GM19240 (cell line): ENCODE measurements around the gene RRAGD.

Experiments used
- DNase-seq: peaks from one replicate; pipeline ENCODE4 v3.0.0; 2011; ENCODE audit warnings: low spot score; ENCODE audit not compliant: insufficient read length

The RRAGD gene

DNA sequence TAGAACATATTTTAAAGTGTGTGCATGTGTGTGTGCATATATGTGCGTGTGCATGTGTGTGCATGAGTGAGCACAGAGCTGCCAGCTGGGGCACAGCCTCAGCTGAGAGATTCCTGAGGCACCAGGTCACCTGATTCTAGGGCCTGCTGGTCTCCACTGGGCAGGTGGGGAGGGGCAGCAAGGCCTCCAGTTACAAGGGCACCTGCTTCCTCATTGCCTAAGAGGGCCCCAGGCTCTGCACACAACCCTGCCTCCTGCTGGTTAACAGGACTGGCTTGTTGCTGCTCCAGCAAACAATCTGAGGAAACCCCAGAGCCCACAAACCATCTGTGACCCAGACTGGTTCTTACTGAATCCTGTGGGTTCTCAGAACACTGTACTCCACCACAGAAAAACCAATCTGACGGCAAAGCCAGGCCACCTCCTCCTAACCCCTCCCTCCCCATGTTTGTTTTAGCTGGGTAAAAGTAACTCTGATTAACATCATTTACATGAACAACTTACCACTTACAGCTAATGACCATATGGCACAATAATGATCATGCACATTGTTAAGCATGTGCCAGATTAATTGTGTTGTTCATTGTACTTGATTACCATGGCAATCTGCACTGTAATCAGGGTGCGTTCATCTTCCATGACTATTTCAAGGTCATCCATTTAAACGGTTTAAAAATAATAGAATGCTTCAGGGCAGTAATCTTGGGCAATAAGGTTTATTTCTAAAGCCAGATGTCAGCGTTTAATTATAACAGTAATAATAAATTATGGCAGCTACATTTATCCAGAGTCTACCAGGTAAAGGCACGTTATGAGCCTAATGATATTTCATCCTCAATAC lies 36.4 kb downstream of the RRAGD start:
- no peak for DNase-seq

DNA sequence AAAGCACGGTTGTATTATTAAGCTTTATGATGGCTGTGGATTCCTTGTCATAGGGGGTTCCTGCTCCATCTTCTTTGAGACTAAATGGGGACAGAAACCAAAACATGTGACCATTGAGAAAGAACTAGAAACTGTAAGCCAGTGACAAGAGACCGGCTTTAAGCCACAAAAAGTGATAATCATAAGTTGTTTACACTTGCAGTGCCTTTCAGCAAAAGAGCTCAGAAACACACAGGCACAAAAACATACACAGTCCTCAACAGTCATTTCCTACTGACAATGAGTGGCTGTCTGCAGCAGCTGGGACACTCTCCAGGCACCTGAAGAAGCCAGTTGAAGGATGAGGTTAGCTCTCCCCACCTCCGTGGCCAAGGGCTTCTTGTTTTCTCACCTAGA lies 39.6 kb downstream of the RRAGD start:
- DNase-seq, result no peak

DNA sequence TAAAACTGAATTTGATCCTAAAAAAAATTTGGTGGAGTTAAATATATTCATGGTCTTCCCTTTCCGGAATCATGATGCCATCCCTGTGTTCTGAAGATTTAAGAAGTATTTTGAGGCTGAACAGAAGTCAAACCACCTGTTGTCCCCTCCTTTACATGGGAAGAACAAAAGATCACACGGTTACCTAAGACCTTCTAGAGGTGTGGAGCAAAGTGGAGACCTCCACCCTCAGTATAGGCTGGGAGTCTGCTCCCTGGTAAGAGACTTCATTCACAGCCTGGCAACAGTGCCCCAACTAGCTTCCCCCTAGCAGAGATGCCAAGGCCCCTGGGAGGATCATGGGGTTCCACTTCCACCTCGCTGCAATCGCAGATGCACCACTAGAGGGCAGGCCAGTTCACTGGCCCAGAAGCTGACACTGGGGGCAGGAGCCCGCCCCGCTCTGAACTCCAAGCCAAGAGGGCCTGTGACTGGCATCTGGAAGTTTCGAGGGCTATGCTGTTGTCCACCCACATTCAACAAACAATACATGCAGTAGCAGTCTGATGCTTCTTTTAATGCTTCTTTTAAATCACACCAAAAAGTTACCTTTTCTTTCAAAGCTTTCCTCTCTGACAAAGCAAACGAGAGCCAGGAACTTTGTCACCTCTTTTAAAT lies 40.1 kb downstream of the RRAGD start:
- DNase-seq, result no peak

DNA sequence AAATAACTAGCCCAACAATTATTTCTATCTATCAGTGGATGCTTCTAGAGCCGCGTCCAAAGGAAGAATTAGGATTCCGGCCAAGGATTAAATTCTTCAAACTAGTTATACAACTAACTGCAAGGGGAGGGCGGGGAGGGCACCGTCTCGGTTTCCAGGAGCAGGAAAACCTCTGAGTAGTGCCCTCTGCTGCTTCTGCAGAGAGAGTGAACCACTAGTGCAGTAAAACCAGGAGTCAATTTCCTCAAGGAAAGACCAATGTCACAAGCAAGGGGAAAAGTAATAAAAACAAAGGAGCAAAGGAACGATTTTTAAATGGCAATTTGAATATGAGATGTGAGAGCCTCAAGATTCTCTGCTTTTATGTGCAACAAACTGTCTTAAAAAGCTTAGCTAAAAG lies 43.1 kb downstream of the RRAGD start:
- no peak for DNase-seq

DNA sequence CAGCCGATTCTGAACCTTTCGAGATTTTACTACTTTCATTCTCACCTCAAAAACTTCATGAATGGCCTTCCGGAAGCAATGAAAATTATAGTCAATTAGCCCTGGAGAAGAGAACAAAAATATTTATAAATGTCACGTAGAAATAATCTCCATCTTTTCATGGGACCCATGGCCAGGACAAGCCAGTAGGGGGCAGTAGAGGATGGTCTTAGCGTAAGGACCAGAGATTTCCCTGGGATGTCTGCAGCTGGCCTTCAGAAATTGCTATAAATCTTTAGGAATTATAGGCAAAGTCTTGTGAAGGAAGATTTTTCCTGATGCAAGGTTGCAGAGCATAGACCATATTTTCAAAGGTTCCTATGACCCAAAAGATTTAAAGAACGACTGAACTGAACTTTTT lies 44.0 kb downstream of the RRAGD start:
- DNase-seq, result no peak

DNA sequence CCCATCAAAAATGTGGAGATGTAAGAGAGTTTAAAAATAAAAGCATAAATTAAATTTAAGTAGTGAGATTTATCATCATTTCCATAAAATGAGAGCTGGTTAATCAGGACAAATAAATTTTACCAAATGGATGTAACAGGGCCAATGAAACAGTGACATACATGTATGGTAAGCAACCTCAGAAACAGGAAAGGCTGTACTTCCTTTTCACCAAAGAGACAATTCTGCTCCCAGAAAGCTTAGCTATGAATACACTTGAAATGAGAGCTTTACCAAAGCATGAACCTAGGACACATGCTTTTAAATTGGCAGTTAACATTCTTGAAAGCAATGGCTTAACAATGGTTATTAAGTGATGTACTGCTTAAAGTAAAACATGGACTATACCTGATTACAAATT lies 47.5 kb downstream of the RRAGD start:
- no peak for DNase-seq

DNA sequence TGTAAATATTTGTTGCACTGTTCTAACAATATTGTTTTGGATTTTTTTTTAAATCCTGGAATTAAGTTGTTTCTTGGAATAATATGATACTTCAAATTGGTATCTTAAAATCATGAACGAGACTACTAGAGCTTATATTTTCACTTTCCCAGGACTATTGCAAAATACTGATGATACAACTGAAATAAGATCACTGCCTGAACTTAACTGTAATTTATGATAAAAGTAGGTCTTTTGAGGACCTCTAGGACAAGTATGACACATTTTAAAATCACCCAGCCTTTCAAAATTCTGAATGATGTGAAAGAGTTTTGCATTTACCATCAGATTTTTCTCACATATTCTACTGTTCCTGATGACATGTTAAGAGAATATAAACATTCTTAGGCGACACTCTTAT lies 50.9 kb downstream of the RRAGD start:
- DNase-seq, result no peak

DNA sequence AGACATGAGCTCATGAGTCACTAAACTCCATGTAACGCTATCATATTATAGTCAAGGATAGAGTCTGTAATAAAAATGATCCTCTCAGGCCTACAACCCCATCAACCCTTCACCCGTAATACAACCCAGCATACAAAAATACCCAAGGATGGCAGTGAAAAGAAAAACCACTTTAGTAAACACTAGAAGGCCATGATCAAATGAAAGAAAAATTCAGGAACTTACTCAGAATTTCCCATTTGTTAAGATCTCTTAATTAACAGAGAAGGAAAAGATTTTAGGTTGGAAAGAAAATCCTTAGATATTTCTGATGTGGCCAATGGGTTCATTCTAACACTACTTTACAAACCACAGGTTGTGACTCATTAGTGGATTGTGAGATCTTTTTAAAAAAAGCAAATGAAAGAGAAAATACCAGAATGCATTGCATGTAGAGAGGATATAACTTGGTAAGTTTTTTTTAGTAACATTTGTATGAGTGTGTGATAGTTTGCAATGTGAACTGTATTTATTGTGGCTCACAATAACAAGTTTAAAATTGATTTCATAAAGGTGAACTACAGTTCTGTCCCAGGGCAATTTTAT lies 51.6 kb downstream of the RRAGD start:
- DNase-seq, result no peak

DNA sequence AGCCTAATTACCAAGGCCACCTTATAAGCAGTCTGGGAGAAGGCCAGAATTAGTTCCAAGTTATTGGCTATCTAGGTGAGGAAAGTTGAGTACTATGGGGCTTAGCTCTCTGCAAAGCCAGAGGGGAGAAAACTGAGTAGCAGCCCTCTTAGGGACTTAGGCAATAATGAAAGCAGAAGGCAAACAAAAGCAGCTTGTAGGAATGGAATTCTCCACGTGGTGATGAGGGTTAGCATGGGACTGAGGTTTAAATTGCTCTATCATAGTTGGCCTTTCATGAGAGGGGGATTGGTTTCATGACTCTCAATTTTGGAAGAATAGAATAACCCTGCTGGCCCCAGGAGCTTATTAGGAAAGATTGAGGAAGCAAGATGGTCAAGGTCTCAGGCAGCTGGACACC lies 52.5 kb downstream of the RRAGD start:
- no peak for DNase-seq

DNA sequence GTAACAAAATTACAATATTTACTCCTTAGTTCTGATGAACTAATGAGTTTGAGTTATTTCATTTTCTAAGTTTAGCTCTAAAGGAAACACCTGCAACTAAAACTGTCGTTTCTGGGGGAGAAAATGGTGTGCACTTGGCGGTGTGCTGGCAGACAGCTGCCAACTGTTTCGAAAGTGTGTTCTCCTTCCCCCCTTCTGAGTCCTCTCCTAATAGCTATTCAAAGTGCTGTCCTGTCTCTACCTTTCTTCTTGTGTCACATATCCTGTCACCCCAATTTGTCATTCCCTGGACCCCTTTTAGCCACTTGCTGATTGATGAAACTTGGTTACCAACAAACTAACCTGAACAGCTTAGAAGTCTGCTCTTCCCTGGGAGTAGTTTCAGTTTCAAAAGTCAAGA lies 54.7 kb downstream of the RRAGD start:
- DNase-seq, result no peak

DNA sequence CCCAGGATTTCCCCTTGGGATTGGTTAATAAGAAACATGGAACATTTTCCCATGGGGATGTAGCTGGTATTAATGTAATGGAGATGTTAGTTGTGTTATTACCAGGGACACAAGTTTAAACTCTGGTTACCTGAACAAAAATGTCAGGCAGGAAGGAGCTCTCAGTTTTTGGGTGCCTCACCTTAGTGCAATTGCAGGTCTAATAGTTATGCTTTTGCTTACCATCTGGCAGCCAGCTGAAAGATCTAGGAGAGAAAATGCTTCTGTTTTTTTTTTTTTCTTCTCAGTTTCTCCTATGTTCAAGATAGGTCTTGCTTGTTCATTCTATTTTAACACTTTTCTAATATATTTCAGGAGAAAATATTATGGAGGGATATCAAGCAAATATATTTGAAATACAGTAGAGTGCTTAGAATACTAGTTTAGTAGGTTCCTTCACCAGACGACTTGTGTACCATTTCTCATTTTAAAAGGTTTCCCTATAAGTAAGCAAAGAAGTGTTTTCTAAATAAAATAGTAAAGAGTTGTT lies 55.4 kb downstream of the RRAGD start:
- no peak for DNase-seq

DNA sequence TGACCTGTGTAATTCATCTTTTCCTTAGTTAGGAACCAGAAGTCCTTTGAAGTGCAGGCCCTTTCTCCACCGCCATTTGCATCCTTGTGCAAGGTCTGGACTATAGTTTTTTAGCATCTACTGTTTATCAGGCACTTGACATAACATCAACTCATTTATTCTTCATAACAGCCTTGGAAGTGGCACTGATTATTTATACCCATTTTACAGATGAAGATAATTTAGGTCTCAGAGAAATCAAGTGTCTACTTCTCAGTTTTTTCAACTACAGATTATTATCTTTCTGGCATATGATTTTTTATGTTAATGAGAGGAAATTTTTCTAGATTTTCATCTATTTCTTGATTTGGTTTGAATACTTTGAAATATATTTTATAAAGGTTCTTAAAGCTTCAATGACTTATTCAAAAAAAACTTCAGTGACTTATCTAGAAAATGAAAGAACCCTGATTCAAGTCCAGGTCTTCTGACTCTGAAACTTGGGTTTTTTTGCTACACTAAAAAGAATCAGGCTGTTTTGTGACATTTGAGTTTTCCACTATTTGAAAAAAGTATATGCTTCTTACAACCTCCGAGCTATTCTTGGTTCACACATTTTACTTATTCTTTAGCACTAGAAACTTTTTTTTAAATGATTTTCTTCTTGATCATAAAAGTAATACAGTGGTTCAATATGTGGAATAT lies 56.4 kb downstream of the RRAGD start:
- DNase-seq, result no peak

DNA sequence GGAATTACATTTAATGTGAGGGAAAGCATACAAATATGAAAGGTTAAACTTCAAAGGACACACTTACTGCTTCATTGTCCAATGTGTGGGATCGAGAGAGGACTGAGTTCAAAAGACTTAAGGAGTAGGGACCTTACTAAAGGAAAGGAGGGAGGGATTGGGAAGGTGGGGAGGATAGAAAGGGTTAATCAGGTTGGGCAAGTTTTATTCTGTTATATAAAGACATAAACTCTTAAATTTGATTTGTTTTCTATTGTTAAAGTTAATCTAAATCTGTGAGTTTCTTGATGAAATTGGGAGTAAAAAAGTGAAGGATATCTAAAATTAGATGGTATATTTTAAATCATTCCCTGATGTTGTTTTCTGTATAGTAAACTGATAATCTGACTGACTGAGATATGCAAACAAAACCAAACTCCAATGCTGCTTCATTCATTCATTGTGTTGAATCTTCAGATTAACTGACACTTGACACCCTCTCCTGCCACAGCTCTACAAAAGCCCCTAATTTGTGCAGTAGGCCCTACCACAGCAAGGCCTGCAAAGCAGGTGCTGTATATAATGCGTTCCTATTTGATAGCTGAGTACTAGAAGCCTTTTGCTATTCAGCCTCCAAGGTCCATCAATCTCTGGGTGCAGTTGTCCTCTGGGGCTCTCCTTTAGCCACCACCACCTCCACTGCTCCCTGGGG lies 58.2 kb downstream of the RRAGD start:
- no peak for DNase-seq

DNA sequence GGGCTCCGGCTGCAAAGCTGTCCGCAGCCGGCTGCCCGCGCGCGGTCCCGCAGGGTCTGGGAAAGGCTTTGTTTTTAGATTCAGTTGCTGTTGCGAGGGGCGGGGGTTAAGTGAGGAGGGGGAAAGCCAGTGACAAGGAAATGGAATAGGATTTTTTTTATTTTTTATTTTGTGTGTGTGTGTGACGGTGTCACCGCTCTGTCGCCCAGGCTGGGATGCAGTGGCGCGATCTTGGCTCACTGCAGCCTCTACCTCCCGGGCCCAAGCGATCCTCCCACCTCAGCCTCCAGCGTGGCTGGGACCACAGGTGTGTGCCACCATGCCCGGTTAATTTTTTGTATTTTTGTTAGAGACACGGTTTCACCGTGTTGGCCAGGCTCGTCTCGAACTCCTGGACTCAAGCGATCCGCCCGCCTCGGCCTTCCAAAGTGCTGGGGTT lies 58.9 kb downstream of the RRAGD start:
- no peak for DNase-seq

DNA sequence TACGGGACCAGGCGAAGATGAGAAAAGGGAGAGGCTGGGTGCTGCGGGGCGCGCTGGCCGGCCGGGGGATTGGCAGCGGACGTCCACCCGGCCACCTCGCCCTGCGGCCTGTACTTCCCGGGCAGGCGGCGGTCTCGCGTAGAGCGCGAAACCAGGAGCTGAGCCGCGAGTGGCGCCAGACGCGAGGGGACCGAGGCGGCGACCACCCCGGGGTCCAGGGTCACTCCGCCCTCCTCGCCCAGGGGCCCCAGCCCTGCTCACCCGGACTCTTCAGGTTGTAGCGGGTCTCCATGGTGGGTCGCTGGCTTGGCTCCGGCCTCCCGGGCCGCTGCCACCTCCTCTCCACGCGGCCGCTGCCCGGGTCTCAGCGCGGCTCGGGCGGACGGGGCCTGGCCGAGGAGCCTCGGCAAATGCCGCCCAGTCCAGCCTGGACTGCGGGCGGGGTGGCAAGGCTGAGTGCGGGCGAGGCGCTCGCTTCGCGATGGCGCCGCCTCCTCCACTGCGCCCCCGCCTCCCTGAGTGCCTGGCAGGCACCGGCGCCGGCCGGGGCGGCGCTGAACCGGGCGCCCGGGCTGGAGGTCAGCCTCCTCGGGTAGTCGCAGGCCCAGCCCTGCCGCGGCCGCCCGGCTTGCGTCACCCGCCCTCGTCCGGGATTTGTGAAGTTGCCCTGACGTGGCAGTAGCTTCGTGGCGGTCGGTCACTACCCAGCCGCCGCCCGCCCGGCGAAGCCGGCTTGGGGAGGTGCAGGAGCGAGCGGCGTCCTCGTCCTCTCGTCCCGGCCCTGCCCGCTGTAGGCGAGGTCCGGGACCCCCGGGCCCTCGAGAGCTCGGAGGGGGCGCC lies 59.6 kb downstream of the RRAGD start, which contains the start of gene UBE2J1:
Gene UBE2J1 (minus strand): TSS at position 445 of the 840 bp plus-strand sequence. CDS start 153 bp downstream, at position 292.
- DNase-seq, result no peak

DNA sequence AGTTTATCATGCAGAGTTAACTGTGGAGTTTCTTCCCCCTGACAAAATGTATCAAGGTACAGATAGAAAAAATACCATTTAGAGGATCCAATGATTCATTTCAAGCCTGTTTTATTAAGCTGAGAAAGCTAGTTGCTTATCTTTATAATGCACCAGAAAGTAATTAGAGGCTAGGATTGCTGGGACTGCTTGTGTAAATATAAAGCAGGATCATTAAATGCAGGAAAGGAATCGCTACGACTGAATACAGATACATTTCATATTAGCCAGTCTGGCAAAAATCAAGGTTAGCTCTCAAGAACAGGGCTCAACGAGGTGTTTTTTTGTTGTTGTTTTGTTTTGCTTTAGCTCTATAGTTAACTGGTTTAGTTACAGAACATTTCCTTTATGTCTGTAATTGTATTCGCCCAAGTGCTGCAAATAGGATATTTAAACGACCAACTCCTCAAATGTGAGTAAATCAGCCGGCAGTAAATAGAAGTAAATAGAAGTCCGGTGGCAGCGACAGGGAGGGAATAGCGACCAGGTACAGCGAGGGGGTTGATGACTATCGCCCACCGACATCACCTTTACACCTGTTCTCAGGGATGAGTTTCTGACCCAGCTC lies 60.3 kb downstream of the RRAGD start:
- DNase-seq, result no peak

DNA sequence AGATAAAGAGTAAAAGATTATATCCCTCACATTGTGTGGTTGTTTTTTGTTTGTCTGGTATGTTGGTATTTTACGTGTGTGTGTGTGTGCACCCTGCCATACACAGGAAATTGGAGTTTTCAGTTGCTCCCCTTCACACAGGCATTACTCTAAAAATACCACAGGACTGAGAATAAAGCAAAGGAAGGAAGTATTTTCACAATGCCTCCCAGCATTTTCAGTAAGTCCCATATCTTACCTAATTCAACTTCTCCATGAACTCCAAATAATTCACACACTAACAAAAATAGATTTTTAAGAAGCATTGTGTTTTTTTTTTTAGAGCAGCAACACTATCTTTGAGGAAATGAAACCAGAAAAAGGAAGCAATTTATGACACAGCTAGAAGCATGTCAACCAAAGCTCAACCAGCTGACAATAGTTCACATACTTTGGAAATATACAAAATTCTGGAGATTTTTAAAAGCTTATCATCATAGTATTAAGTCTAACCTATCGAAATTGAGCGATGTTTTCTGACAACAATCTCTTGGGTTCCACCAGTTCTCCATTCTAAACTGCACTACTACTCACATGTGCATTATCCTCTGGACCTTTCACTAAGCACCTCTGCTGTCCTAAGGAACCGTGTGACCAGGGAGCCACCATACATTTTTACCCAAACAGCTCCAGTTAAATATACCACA lies 61.6 kb downstream of the RRAGD start:
- DNase-seq, result no peak

DNA sequence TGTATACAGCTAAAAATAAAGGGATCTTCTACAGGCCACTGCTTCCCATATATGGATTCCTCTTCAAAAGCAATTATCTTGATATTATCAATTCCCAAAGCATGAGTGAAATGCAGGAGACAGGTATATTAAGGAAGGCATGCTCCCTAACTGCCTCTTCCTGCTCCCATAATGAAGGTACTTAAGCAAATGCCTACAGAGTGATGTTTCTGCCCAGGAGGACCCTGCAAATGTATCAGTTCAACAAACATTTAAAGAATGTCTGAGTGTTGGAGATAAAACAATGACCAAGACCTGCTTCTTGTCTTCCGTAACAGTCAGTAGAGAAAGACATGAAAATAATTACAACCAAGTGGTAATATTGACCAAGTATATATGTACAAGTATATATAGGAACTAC lies 63.7 kb downstream of the RRAGD start:
- DNase-seq, result no peak

DNA sequence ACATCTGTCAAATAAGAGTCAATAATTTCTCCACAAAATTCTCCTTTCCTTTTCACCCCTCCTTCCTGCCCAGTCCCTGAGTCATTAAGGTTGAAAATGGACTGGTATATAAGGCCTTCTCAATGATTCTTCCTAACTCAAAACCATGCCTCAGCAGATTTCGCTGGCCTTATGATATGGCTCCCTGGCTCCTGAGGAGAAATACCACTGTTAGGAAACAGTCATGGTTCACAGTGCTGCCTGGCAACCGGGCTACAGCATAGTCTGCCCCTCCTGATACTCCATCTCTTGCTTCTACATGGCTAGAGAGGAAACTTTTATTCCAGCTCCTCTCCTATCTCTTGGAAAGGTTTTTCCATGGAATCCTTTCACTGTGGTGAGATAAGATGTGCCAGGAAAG lies 64.2 kb downstream of the RRAGD start:
- DNase-seq, result no peak
